PC-3 (cell line): ENCODE measurements around the gene GRIN3B. TPM values are rescaled to one million over a fixed set of nuclear protein-coding genes. Genes with fewer than 3 reads are reported as not detected.

Source experiments
- ATAC-seq: fragments of 200-7000 bp; cut with Tn5 transposase; 2 replicates; pipeline ENCODE4 v1.9.1; 2020; ENCODE audit warnings: mild to moderate bottlenecking, moderate library complexity
- BruUV-seq: library from RNA; stranded (reverse); fragments of 400-500 nt; replicated peaks from 2 replicates; lab custom pipeline; 2021; lab: Mats Ljungman, UMichigan
- CTCF ChIA-PET: fragments of 300-600 bp; sonication (Branson Sonifier 250); formaldehyde crosslinking; loops from one replicate; lab custom pipeline; 2022; ENCODE audit warnings: antibody characterized with exemption; lab: Charles Lee
- POLR2A ChIA-PET: fragments of 300-600 bp; sonication (Branson Sonifier 250); formaldehyde crosslinking; loops from one replicate; lab custom pipeline; 2022; ENCODE audit warnings: antibody characterized with exemption; ENCODE audit not compliant: unreplicated experiment; lab: Charles Lee
- DNase-seq: peaks from one replicate; pipeline ENCODE4 v3.0.0-alpha.2; 2015
- H2AFZ ChIP-seq: fragments of 300-600 bp; sonication (generic); 2 replicates; pipeline ENCODE4 v1.6.0; 2016; ENCODE audit warnings: antibody characterized with exemption, low read length
- H3F3A ChIP-seq: fragments of 300-600 bp; sonication (generic); one replicate; pipeline ENCODE4 v1.6.0; 2017; ENCODE audit warnings: antibody characterized with exemption, low read length, control low read depth, mild to moderate bottlenecking; ENCODE audit not compliant: unreplicated experiment
- H3K27ac ChIP-seq: fragments of 300-600 bp; sonication (generic); 2 replicates; pipeline ENCODE4 v1.5.1; 2016; ENCODE audit warnings: mild to moderate bottlenecking, low read length
- H3K27me3 ChIP-seq: fragments of 300-600 bp; sonication (generic); 2 replicates; pipeline ENCODE4 v1.6.1; 2016; ENCODE audit warnings: low read length, mixed read lengths
- H3K36me3 ChIP-seq: fragments of 300-600 bp; sonication (generic); 2 replicates; pipeline ENCODE4 v1.6.1; 2016; ENCODE audit warnings: low read depth, mixed run types, low read length, mixed read lengths
- H3K4me1 ChIP-seq: fragments of 300-600 bp; sonication (generic); 2 replicates; pipeline ENCODE4 v1.5.1; 2016; ENCODE audit warnings: low read length; ENCODE audit not compliant: insufficient read depth
- H3K4me2 ChIP-seq: fragments of 300-600 bp; sonication (generic); 2 replicates; pipeline ENCODE4 v1.6.0; 2016; ENCODE audit warnings: low read length
- H3K4me3 ChIP-seq: fragments of 300-600 bp; sonication (generic); 2 replicates; pipeline ENCODE4 v1.5.1; 2016; ENCODE audit warnings: mild to moderate bottlenecking, low read length, mixed read lengths
- H3K79me2 ChIP-seq: fragments of 300-600 bp; sonication (generic); 2 replicates; pipeline ENCODE4 v1.6.1; 2017; ENCODE audit warnings: low read length, mixed read lengths
- H3K9ac ChIP-seq: fragments of 300-600 bp; sonication (generic); 2 replicates; pipeline ENCODE4 v1.6.0; 2016; ENCODE audit warnings: mild to moderate bottlenecking, low read length
- H3K9me2 ChIP-seq: fragments of 300-600 bp; sonication (generic); replicated peaks from 2 replicates; pipeline ENCODE4 v1.6.1; 2016; ENCODE audit warnings: mixed run types, low read length, mixed read lengths
- H3K9me3 ChIP-seq: fragments of 300-600 bp; sonication (generic); 2 replicates; pipeline ENCODE4 v1.6.1; 2016; ENCODE audit warnings: low read length, mixed read lengths
- H4K20me1 ChIP-seq: fragments of 300-600 bp; sonication (generic); 2 replicates; pipeline ENCODE4 v1.6.1; 2016; ENCODE audit warnings: low read length, mixed read lengths
- CTCF ChIP-seq: fragments of 300-600 bp; sonication (generic); conservative IDR thresholded peaks from 2 replicates; pipeline ENCODE4 v1.5.1; 2017; ENCODE audit warnings: antibody characterized with exemption, low read depth, mild to moderate bottlenecking, low read length
- EZH2 ChIP-seq: fragments of 300-600 bp; sonication (generic); IDR thresholded peaks from one replicate; pipeline ENCODE4 v1.6.1; 2017; ENCODE audit warnings: antibody characterized with exemption, mild to moderate bottlenecking, low read length; ENCODE audit not compliant: unreplicated experiment
- EZH2phosphoT487 ChIP-seq: fragments of 300-600 bp; sonication (generic); IDR thresholded peaks from 2 replicates; pipeline ENCODE4 v1.6.1; 2018; ENCODE audit warnings: mild to moderate bottlenecking, antibody characterized with exemption, low read length, borderline replicate concordance
- intact Hi-C: fragments of 100-400 bp; cut with micrococcal nuclease; formaldehyde crosslinking; loops from 2 replicates; pipeline ENCODE4 v1.9.0; 2023
- total RNA-seq: library from RNA; depleted of rRNA; stranded (reverse); fragments of >200 nt; gene quantifications from 2 replicates; pipeline ENCODE4 v1.2.3, GENCODE V29; 2014

The GRIN3B gene
- total RNA-seq, 1 experiment from 2014 or later, result 0.69 TPM

- intact Hi-C loops, result no loop called here
- Histone ChIP-seq H3K36me3 (peaks cover 7% of the 10 kb centered on the region), H3F3A (no peaks in the 10 kb centered on the region), H4K20me1 (no peaks in the 10 kb centered on the region), H2AFZ (no peak overlapping the region), H3K4me1 (peaks cover 5% of the 10 kb centered on the region; the same call in 1 of the 2 replicates), H3K4me3 (no peak overlapping the region), H3K79me2 (no peaks in the 10 kb centered on the region), H3K9me2 (no peaks in the 10 kb centered on the region), H3K27ac (no peak overlapping the region), H3K9me3 (0 out of 2 replicates have a peak, but pooled peaks cover 4% of the 10 kb centered on the region), H3K27me3 (no peaks in the 10 kb centered on the region), H3K9ac (no peak overlapping the region), H3K4me2 (no peak overlapping the region)
- ATAC-seq (no peak), DNase-seq (no peak)
- no TSS peak for BruUV-seq
- ChIA-PET POLR2A (no interaction called here), CTCF (no interaction called here)
- no peak for TF ChIP-seq EZH2
- no peak for TF ChIP-seq CTCF
- no peak for TF ChIP-seq EZH2phosphoT487
These were observed 33.6 kb upstream of the GRIN3B start for GRCh38 chr19:966485-967088.

- H3F3A ChIP-seq, result no peaks in the 10 kb centered on the region
- H3K9me2 ChIP-seq, result no peaks in the 10 kb centered on the region
- no peaks in the 10 kb centered on the region for H3K79me2 ChIP-seq
- ATAC-seq, result no peak
- H3K4me1 ChIP-seq, result no peaks in the 10 kb centered on the region
- DNase-seq, result no peak
- no peak for TF ChIP-seq EZH2
- TF ChIP-seq CTCF, result peak; percentile 74
- H3K27me3 ChIP-seq, result no peaks in the 10 kb centered on the region
- H4K20me1 ChIP-seq, result no peaks in the 10 kb centered on the region
- no peak overlapping the region for H3K4me2 ChIP-seq
- no peak overlapping the region for H2AFZ ChIP-seq
- CTCF ChIA-PET, result no interaction called here
- no TSS peak for BruUV-seq
- H3K9ac ChIP-seq, result no peak overlapping the region
- H3K9me3 ChIP-seq, result 0 out of 2 replicates have a peak, but pooled peaks cover 4% of the 10 kb centered on the region
- POLR2A ChIA-PET, result no interaction called here
- peaks cover 7% of the 10 kb centered on the region for H3K36me3 ChIP-seq
- H3K4me3 ChIP-seq, result no peak overlapping the region
- H3K27ac ChIP-seq, result no peak overlapping the region
- intact Hi-C loops, result no loop called here
These were observed 29.5 kb upstream of the GRIN3B start for GRCh38 chr19:970695-971094.

DNA sequence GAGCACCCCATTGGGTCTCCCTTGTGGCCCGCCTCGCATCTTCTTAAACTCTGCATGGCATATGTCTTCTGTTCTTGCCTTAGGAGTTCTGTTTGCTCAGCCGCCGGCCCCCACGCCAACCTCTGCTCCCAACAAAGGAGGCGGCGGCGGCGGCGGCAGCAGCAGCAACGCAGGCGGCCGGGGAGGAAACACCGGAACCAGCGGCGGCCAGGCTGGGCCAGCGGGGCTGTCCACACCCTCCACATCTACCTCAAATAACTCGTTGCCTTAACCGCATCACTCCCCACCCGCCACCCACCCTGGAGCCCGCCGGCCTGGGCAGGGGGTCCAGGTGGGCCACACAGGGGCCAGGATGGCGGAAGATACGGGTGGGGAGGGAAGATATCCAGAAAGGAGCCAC, 28.4 kb upstream of the GRIN3B start:
- Histone ChIP-seq H3K36me3 (peaks cover 7% of the 10 kb centered on the region), H3F3A (no peaks in the 10 kb centered on the region), H3K9me3 (0 out of 2 replicates have a peak, but pooled peaks cover 4% of the 10 kb centered on the region), H3K27me3 (no peaks in the 10 kb centered on the region), H3K4me1 (no peaks in the 10 kb centered on the region), H3K79me2 (no peaks in the 10 kb centered on the region), H3K9me2 (no peaks in the 10 kb centered on the region), H3K4me3 (no peak overlapping the region), H3K4me2 (no peak overlapping the region), H4K20me1 (no peaks in the 10 kb centered on the region), H3K27ac (no peak overlapping the region), H2AFZ (no peak overlapping the region), H3K9ac (no peak overlapping the region)
- DNase-seq (no peak), ATAC-seq (no peak)
- CTCF ChIA-PET, result no interaction called here
- BruUV-seq, result no TSS peak
- intact Hi-C loops, result no loop called here
- TF ChIP-seq EZH2phosphoT487 (no peak), EZH2 (no peak), CTCF (no peak)
- POLR2A ChIA-PET, result no interaction called here
